Tibial nerve (tissue), 4 donors: ENCODE results near the gene AXIN1.

ENCODE experiments used
- EP300 ChIP-seq, 2 donors: sonication (generic); formaldehyde crosslinking; IDR thresholded peaks; one replicate each; pipeline ENCODE4 v1.6.1; 2017; ENCODE audit warnings: antibody characterized with exemption in 2 of 2, mild to moderate bottlenecking in 1 of 2
- POLR2A ChIP-seq, 2 donors: fragments of 450-650 bp; IDR thresholded peaks; one replicate each; pipeline ENCODE4 v1.6.1; 2017; ENCODE audit warnings: antibody characterized with exemption in 2 of 2, mild to moderate bottlenecking in 2 of 2, moderate library complexity in 2 of 2
- TF ChIP-seq, protein P1 (sequence below), 5 experiments: fragments of 200-600 bp in 3 of 5; fragments of 450-650 bp in 2 of 5; sonication (generic) in 3 of 5; IDR thresholded peaks; one replicate each; pipeline ENCODE4 v1.5.1; 2016 to 2019; ENCODE audit warnings: antibody characterized with exemption in 5 of 5, mild to moderate bottlenecking in 3 of 5, moderate library complexity in 2 of 5

DNA sequence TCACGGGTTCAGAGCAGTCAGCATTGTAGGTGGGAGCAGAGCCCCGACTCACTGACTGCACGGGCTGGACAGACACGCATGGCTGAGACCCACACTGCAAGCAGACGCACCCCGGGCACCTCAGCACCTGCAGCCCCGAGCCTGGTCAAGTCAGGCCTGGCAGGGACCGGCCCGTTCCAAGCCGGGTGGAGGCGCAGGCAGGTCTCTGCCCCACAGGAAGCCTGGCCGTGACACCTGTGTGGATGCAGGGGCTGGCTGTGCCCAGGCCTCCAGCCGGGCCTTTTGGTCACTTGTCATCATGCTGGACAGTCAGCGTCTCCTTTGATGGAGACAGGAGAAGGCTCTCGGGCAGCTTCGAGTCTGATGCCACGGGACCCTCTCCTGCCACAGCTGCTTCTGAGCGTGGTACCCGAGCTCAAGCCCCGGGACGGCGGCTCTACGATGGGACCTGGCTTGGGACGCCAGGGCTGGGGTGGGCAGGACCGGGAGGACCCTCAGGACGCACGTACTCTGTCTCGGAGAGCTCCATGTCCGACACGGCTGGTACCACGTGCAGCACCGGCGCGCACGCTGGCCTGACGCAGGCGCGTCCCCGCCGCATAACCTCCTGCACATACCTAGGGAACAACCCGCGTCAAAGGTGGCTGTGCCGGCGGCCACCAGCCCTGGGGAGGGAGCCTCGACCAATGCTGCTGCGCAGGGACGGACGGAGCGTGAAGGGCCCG, 61.7 kb downstream of the AXIN1 start:
- TF ChIP-seq, protein P1, sequence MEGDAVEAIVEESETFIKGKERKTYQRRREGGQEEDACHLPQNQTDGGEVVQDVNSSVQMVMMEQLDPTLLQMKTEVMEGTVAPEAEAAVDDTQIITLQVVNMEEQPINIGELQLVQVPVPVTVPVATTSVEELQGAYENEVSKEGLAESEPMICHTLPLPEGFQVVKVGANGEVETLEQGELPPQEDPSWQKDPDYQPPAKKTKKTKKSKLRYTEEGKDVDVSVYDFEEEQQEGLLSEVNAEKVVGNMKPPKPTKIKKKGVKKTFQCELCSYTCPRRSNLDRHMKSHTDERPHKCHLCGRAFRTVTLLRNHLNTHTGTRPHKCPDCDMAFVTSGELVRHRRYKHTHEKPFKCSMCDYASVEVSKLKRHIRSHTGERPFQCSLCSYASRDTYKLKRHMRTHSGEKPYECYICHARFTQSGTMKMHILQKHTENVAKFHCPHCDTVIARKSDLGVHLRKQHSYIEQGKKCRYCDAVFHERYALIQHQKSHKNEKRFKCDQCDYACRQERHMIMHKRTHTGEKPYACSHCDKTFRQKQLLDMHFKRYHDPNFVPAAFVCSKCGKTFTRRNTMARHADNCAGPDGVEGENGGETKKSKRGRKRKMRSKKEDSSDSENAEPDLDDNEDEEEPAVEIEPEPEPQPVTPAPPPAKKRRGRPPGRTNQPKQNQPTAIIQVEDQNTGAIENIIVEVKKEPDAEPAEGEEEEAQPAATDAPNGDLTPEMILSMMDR (IDR thresholded peaks at IDR 0.05): no peak
- TF ChIP-seq POLR2A (IDR thresholded peaks at IDR 0.05) (no peak), EP300 (IDR thresholded peaks at IDR 0.05) (no peak)
